Activated CD8-positive, alpha-beta T cell treated with anti-CD3 and anti-CD28 coated beads for 36 hours (primary cell): ENCODE data around the gene LYVE1. TPM values are rescaled to one million over a fixed set of nuclear protein-coding genes. Genes with fewer than 3 reads are reported as not detected.

Experiments used
- ATAC-seq: fragments of 200-7000 bp; cut with Tn5 transposase; one replicate; pipeline ENCODE4 v1.10.0; 2021; ENCODE audit warnings: mild to moderate bottlenecking, moderate library complexity
- CTCF ChIA-PET: fragments of 350-600 bp; sonication (Branson Sonifier 250); formaldehyde crosslinking; loops from one replicate; lab custom pipeline; 2021; ENCODE audit warnings: antibody characterized with exemption; lab: Charles Lee
- POLR2A ChIA-PET: fragments of 350-600 bp; sonication (Branson Sonifier 250); formaldehyde crosslinking; loops from one replicate; lab custom pipeline; 2021; ENCODE audit warnings: antibody characterized with exemption; lab: Charles Lee
- DNase-seq: peaks from one replicate; pipeline ENCODE4 v3.0.0-alpha.2; 2020
- H3K27ac Mint-ChIP-seq: one replicate; pipeline ENCODE4 v1.8.0; 2021; ENCODE audit warnings: mild to moderate bottlenecking, mixed read lengths
- H3K27me3 Mint-ChIP-seq: one replicate; pipeline ENCODE4 v1.8.0; 2021; ENCODE audit warnings: mixed read lengths
- H3K36me3 Mint-ChIP-seq: one replicate; pipeline ENCODE4 v1.8.0; 2021; ENCODE audit warnings: low read depth, mixed read lengths
- H3K4me1 Mint-ChIP-seq: one replicate; pipeline ENCODE4 v1.8.0; 2021; ENCODE audit warnings: low read depth, mixed read lengths
- H3K4me3 Mint-ChIP-seq: one replicate; pipeline ENCODE4 v1.8.0; 2021; ENCODE audit warnings: mild to moderate bottlenecking, moderate library complexity, mixed read lengths
- H3K9me3 Mint-ChIP-seq: one replicate; pipeline ENCODE4 v1.8.0; 2021; ENCODE audit warnings: mixed read lengths
- CTCF ChIP-seq: fragments of 200-600 bp; IDR thresholded peaks from one replicate; pipeline ENCODE4 v1.8.0; 2022; ENCODE audit warnings: antibody characterized with exemption, mild to moderate bottlenecking
- intact Hi-C: fragments of 100-400 bp; cut with micrococcal nuclease; formaldehyde crosslinking; loops from one replicate; pipeline ENCODE4 v1.10.0; 2022
- total RNA-seq, 2 experiments: library from RNA; stranded (reverse); gene quantifications; one replicate each; pipeline ENCODE4 v1.2.3, GENCODE V29; 2021

LYVE1 gene
- total RNA-seq, 2 experiments from 2014 or later: not detected

GRCh38 chr11:10604340-10604748, 35.9 kb upstream of the LYVE1 start:
- Mint-ChIP-seq H3K4me3 (no peak overlapping the region), H3K36me3 (no peaks in the 10 kb centered on the region), H3K27me3 (peaks cover 4% of the 10 kb centered on the region), H3K9me3 (no peaks in the 10 kb centered on the region), H3K4me1 (peaks cover 2% of the 10 kb centered on the region), H3K27ac (no peak overlapping the region)
- intact Hi-C loops: loop anchor here (10.0 kb wide), 1 partner anchor 60 kb away; the partner anchor contains the start of gene RNF141
- TF ChIP-seq CTCF: no peak
- DNase-seq (no peak), ATAC-seq (no peak)
- POLR2A ChIA-PET: no interaction called here
- CTCF ChIA-PET: interaction anchor here (0.9 kb wide), 1 partner anchor 742 kb away, joined by 3 read pairs; no protein-coding TSS in a partner anchor

GRCh38 chr11:10603721-10604297, 35.3 kb upstream of the LYVE1 start:
- H3K4me1 Mint-ChIP-seq: peaks cover 2% of the 10 kb centered on the region
- ATAC-seq (no peak), DNase-seq (no peak)
- no peak overlapping the region for H3K27ac Mint-ChIP-seq
- H3K9me3 Mint-ChIP-seq: no peaks in the 10 kb centered on the region
- H3K36me3 Mint-ChIP-seq: no peaks in the 10 kb centered on the region
- ChIA-PET POLR2A (no interaction called here), CTCF (no interaction called here)
- intact Hi-C loops: loop anchor here (10.0 kb wide), 1 partner anchor 59 kb away; the partner anchor contains the start of gene RNF141
- H3K4me3 Mint-ChIP-seq: no peak overlapping the region
- TF ChIP-seq CTCF: no peak
- peaks cover 1% of the 10 kb centered on the region for H3K27me3 Mint-ChIP-seq

GRCh38 chr11:10602945-10603344, 34.5 kb upstream of the LYVE1 start:
- H3K27ac Mint-ChIP-seq: no peak overlapping the region
- ChIA-PET CTCF (no interaction called here), POLR2A (no interaction called here)
- ATAC-seq (no peak), DNase-seq (no peak)
- peaks cover 1% of the 10 kb centered on the region for H3K27me3 Mint-ChIP-seq
- H3K4me3 Mint-ChIP-seq: no peak overlapping the region
- no peaks in the 10 kb centered on the region for H3K36me3 Mint-ChIP-seq
- H3K4me1 Mint-ChIP-seq: peaks cover 2% of the 10 kb centered on the region
- intact Hi-C loops: loop anchor here (10.0 kb wide), 1 partner anchor 58 kb away; the partner anchor contains the start of gene RNF141
- no peak for TF ChIP-seq CTCF
- H3K9me3 Mint-ChIP-seq: no peaks in the 10 kb centered on the region

- CTCF ChIA-PET: no interaction called here
- intact Hi-C loops: loop anchor here (10.0 kb wide), 1 partner anchor 58 kb away; the partner anchor contains the start of gene RNF141
Measured at GRCh38 chr11:10602366-10602765, 33.9 kb upstream of the LYVE1 start.

More at GRCh38 chr11:10602366-10602765, 33.9 kb upstream of the LYVE1 start:
- POLR2A ChIA-PET: no interaction called here
- Mint-ChIP-seq H3K9me3 (no peaks in the 10 kb centered on the region), H3K27me3 (peaks cover 1% of the 10 kb centered on the region), H3K4me1 (peaks cover 2% of the 10 kb centered on the region), H3K4me3 (no peak overlapping the region), H3K36me3 (no peaks in the 10 kb centered on the region), H3K27ac (no peak overlapping the region)
- DNase-seq (no peak), ATAC-seq (no peak)
- no peak for TF ChIP-seq CTCF
